Neural crest cell (in vitro differentiated cells): ENCODE data around the gene PAK6. TPM values are rescaled to one million over a fixed set of nuclear protein-coding genes. Genes with fewer than 3 reads are reported as not detected.
A peak's percentile ranks its signal among the peaks of the same experiment; 100 is the strongest.

Experiments
- DNase-seq: peaks from one replicate; pipeline ENCODE4 v3.0.0; 2021; ENCODE audit warnings: low read depth, mixed read lengths, low spot score
- H3K27ac Mint-ChIP-seq: one replicate; pipeline ENCODE4 v1.8.0; 2021; ENCODE audit warnings: mild to moderate bottlenecking, mixed read lengths; ENCODE audit not compliant: unreplicated experiment
- H3K27me3 Mint-ChIP-seq: 2 replicates; pipeline ENCODE4 v1.8.0; 2021; ENCODE audit warnings: low read depth, mild to moderate bottlenecking, mixed read lengths
- H3K36me3 Mint-ChIP-seq: 2 replicates; pipeline ENCODE4 v1.8.0; 2021; ENCODE audit warnings: low read depth, mild to moderate bottlenecking, mixed read lengths
- H3K4me1 Mint-ChIP-seq: 2 replicates; pipeline ENCODE4 v1.8.0; 2021; ENCODE audit warnings: mixed read lengths
- H3K4me3 Mint-ChIP-seq: one replicate; pipeline ENCODE4 v1.8.0; 2021; ENCODE audit warnings: mild to moderate bottlenecking, mixed read lengths
- H3K9me3 Mint-ChIP-seq: 2 replicates; pipeline ENCODE4 v1.8.0; 2021; ENCODE audit warnings: mixed read lengths
- total RNA-seq: library from RNA; stranded (reverse); gene quantifications from 2 replicates; pipeline ENCODE4 v1.2.1, GENCODE V29; 2021
- TF ChIP-seq, protein P1 (sequence below): fragments of 200-600 bp; sonication (generic); conservative IDR thresholded peaks from 2 replicates; pipeline ENCODE4 v1.5.0; 2021; ENCODE audit warnings: antibody characterized with exemption, mild to moderate bottlenecking

Gene PAK6
- total RNA-seq, 1 donor from 2014 or later, result 0.28 TPM

GRCh38 chr15:40323953-40324937 is 85.4 kb downstream of the PAK6 start:
- no peak overlapping the region for H3K27ac Mint-ChIP-seq
- no peaks in the 10 kb centered on the region for H3K9me3 Mint-ChIP-seq
- H3K4me3 Mint-ChIP-seq, result peak overlapping the region; percentile 88
- no peak for DNase-seq
- H3K4me1 Mint-ChIP-seq, result peaks cover 51% of the 10 kb centered on the region
- TF ChIP-seq, protein P1, sequence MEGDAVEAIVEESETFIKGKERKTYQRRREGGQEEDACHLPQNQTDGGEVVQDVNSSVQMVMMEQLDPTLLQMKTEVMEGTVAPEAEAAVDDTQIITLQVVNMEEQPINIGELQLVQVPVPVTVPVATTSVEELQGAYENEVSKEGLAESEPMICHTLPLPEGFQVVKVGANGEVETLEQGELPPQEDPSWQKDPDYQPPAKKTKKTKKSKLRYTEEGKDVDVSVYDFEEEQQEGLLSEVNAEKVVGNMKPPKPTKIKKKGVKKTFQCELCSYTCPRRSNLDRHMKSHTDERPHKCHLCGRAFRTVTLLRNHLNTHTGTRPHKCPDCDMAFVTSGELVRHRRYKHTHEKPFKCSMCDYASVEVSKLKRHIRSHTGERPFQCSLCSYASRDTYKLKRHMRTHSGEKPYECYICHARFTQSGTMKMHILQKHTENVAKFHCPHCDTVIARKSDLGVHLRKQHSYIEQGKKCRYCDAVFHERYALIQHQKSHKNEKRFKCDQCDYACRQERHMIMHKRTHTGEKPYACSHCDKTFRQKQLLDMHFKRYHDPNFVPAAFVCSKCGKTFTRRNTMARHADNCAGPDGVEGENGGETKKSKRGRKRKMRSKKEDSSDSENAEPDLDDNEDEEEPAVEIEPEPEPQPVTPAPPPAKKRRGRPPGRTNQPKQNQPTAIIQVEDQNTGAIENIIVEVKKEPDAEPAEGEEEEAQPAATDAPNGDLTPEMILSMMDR, result no peak
- no peaks in the 10 kb centered on the region for H3K36me3 Mint-ChIP-seq
- peaks cover 29% of the 10 kb centered on the region for H3K27me3 Mint-ChIP-seq

DNA sequence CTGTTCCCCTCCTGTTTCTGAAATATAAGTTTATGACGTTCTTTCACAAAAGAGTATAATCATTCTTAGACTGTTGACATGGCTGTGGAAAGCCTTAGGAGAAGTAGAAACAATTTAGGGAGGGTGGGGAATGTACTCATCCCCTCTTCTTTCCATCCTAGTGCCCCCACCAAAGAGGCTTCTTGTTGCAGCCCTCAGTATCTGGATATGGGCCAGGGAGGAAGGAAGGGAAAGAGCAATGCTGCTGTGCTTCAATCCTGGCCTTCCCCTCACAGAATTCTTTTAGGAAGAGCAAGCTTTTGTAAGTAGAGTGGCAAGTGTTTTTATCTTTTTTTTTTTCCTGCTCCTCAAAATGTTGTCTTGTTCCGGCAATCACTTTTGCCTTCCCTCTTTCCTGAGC is 86.3 kb downstream of the PAK6 start:
- DNase-seq, result no peak
- H3K9me3 Mint-ChIP-seq, result no peaks in the 10 kb centered on the region
- peaks cover 23% of the 10 kb centered on the region for H3K27me3 Mint-ChIP-seq
- TF ChIP-seq, protein P1, result no peak
- H3K4me1 Mint-ChIP-seq, result peaks cover 60% of the 10 kb centered on the region
- no peaks in the 10 kb centered on the region for H3K36me3 Mint-ChIP-seq
- no peak overlapping the region for H3K27ac Mint-ChIP-seq
- H3K4me3 Mint-ChIP-seq, result peak overlapping the region; percentile 88

GRCh38 chr15:40325700-40326099 is 86.8 kb downstream of the PAK6 start:
- no peak overlapping the region for H3K27ac Mint-ChIP-seq
- DNase-seq, result no peak
- TF ChIP-seq, protein P1, result no peak
- H3K4me1 Mint-ChIP-seq, result peaks cover 65% of the 10 kb centered on the region
- no peaks in the 10 kb centered on the region for H3K9me3 Mint-ChIP-seq
- no peaks in the 10 kb centered on the region for H3K36me3 Mint-ChIP-seq
- peaks cover 22% of the 10 kb centered on the region for H3K27me3 Mint-ChIP-seq
- H3K4me3 Mint-ChIP-seq, result peak overlapping the region; percentile 88

Other genes with a start within 250 kb of the PAK6 start
- gene SRP14, start 199.9 kb upstream of the PAK6 start, total RNA-seq, result 229 and 234 TPM in 2 replicates
- gene BMF, start 130.2 kb upstream of the PAK6 start, total RNA-seq, result 18.0 and 23.0 TPM in 2 replicates
- 95.8 and 96.6 TPM in 2 replicates for gene BUB1B, start 78.0 kb upstream of the PAK6 start, total RNA-seq
- gene ANKRD63, start 44.0 kb downstream of the PAK6 start, total RNA-seq, result not detected in 2 replicates
- gene PLCB2, start 68.9 kb downstream of the PAK6 start, total RNA-seq, result 8.7 and 8.8 TPM in 2 replicates
- 22.8 and 27.5 TPM in 2 replicates for gene INAFM2, start 84.6 kb downstream of the PAK6 start, total RNA-seq
- 0.33 TPM in 1 of 2 replicates, not detected in the other for gene CCDC9B, start 101.9 kb downstream of the PAK6 start, total RNA-seq
- gene PHGR1, start 112.0 kb downstream of the PAK6 start, total RNA-seq, result not detected in 2 replicates
- 2.0 and 3.1 TPM in 2 replicates for gene DISP2, start 119.2 kb downstream of the PAK6 start, total RNA-seq
- gene KNSTRN, start 143.7 kb downstream of the PAK6 start, total RNA-seq, result 73.7 and 74.7 TPM in 2 replicates
- gene IVD, start 166.7 kb downstream of the PAK6 start, total RNA-seq, result 75.2 and 81.4 TPM in 2 replicates
- 25.6 and 26.4 TPM in 2 replicates for gene BAHD1, start 201.9 kb downstream of the PAK6 start, total RNA-seq
- gene CHST14, start 231.9 kb downstream of the PAK6 start, total RNA-seq, result 32.9 and 37.1 TPM in 2 replicates